22Rv1 (cell line): ENCODE data around the gene KRTAP5-7.

Experiments
- CTCF ChIP-seq: fragments of 450-650 bp; IDR thresholded peaks from 2 replicates; pipeline ENCODE4 v1.5.1; 2017; ENCODE audit warnings: mild to moderate bottlenecking
- ZFX ChIP-seq: fragments of 450-650 bp; IDR thresholded peaks from 2 replicates; pipeline ENCODE4 v1.6.1; 2017; ENCODE audit warnings: antibody characterized with exemption, borderline replicate concordance

- TF ChIP-seq CTCF (no peak), ZFX (no peak)
These were observed 50.5 kb downstream of the KRTAP5-7 start for GRCh38 chr11:71577469-71578004.
